Camera-type eye (tissue), 1 donor: ENCODE data around the gene CRNN. TPM values are rescaled to one million over a fixed set of nuclear protein-coding genes. Genes with fewer than 3 reads are reported as not detected.

Experiments
- total RNA-seq: library from RNA; depleted of rRNA; stranded (reverse); fragments of >200 nt; gene quantifications from one replicate; pipeline ENCODE4 v1.2.3, GENCODE V29; 2014

The CRNN gene
- not detected for total RNA-seq

DNA sequence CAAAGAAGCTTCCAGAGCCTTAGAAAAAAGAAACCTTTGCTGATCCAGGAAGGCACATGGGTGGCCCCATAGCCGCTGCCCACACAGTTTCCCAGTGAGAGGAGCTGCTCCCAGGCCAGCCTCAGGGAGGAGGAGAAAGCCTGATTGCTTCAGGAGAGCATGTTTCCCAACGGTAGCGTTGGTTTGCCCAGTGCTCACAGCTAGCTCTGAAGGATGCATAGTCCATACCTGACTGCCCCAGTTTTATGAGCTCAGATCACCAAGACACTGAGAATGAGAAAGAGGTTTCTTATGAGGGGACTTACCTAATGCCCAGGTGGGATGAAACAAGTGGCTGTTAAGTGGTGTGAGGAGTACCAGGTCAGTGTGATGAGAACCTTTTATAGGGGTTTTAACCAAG, at the start of gene CRNN:
TSS of gene CRNN (minus strand) at position 355 of the 400 bp plus-strand sequence. CDS start 2,030 bp downstream, outside the sequence.

GRCh38 chr1:152359906-152360305, 54.2 kb downstream of the CRNN start, which contains the start of gene FLG2:
FLG2 (minus strand) TSS chr1:152360006; CDS start chr1:152358884, 1,122 bp downstream.

Other genes with a start within 250 kb of the CRNN start
- gene HRNR, start 190.1 kb downstream of the CRNN start, total RNA-seq, result not detected
- 1.3 TPM for gene FLG, start 89.0 kb downstream of the CRNN start, total RNA-seq
- 0.88 TPM for gene FLG2, start 54.3 kb downstream of the CRNN start, total RNA-seq
- not detected for gene LCE5A, start 96.5 kb upstream of the CRNN start, total RNA-seq
- not detected for gene CRCT1, start 100.2 kb upstream of the CRNN start, total RNA-seq
- gene LCE3E, start 152.5 kb upstream of the CRNN start, total RNA-seq, result not detected
- not detected for gene LCE3D, start 166.3 kb upstream of the CRNN start, total RNA-seq
- not detected for gene LCE3C, start 186.0 kb upstream of the CRNN start, total RNA-seq
- not detected for gene LCE3B, start 199.5 kb upstream of the CRNN start, total RNA-seq
- gene LCE3A, start 208.8 kb upstream of the CRNN start, total RNA-seq, result not detected
- gene LCE2D, start 249.1 kb upstream of the CRNN start, total RNA-seq, result not detected